ENCODE measurements around the gene MS4A6A. TPM values are rescaled to one million over a fixed set of nuclear protein-coding genes. Genes with fewer than 3 reads are reported as not detected.
"Not testable (repeated sequence)": the region's sequence is repeated elsewhere in the genome, so short reads cannot be mapped to it uniquely, and the experiment has no call there.

The MS4A6A gene
- total RNA-seq, 1 experiment from 2014 or later: not detected

GRCh38 chr11:60195923-60196368, 13.1 kb upstream of the MS4A6A start:
- Histone ChIP-seq H3K9me3 (replicated peaks) (no peaks in the 10 kb centered on the region), H3K27me3 (replicated peaks) (peaks cover 7% of the 10 kb centered on the region; the same call in 1 of the 2 replicates), H3K36me3 (no peaks in the 10 kb centered on the region), H3K4me1 (replicated peaks) (no peaks in the 10 kb centered on the region), H3K4me3 (no peak overlapping the region), H3K27ac (no peak overlapping the region)
- DNase-seq (ENCODE audit: low read depth in 1 of 2, low spot score in 2 of 2): no peak

GRCh38 chr11:60194511-60194910, 11.6 kb upstream of the MS4A6A start:
- no peak for DNase-seq (ENCODE audit: low read depth in 1 of 2, low spot score in 2 of 2)
- Histone ChIP-seq H3K4me3 (no peak overlapping the region), H3K27me3 (replicated peaks) (peaks cover 7% of the 10 kb centered on the region; the same call in 1 of the 2 replicates), H3K9me3 (replicated peaks) (no peaks in the 10 kb centered on the region), H3K27ac (no peak overlapping the region), H3K4me1 (replicated peaks) (no peaks in the 10 kb centered on the region), H3K36me3 (no peaks in the 10 kb centered on the region)

DNA sequence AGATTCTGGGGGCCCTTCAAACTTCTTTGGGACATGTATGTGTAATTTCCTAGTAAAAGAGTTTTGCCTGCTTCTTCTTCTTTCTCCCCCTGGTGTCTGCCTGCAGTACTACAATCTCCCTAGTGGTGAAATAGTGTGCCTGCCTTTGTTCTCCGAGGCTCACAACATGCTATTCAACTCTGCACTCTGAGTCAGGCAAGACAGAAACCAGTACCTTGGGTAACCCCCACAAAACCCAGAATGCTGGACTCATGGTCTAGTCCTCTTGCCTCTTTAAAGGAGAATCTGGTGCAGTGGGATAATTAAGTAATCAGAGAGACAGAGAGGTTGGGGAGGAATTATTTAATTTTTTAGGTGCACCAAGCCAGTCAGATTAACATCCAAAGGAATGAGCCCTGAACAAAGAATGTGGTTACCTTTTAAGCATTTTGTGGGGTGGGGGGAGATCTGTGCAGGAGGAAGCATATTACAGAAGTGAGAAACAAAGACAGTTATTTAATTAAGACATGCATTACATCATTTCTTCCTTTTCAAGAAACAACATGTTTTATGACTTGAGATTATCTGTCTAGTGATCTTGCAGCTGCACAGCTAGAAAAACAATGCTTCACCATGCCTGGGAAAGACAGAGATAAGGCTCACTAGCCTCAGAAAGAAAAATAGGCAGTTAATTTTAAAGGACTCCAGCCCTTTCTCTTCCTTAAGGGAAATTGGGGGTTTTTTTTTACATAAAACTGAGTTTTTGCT, 11.0 kb upstream of the MS4A6A start:
- no peak overlapping the region for H3K4me3 ChIP-seq
- no peaks in the 10 kb centered on the region for H3K4me1 ChIP-seq (replicated peaks)
- H3K36me3 ChIP-seq: no peaks in the 10 kb centered on the region
- H3K9me3 ChIP-seq (replicated peaks): no peaks in the 10 kb centered on the region
- DNase-seq (ENCODE audit: low read depth in 1 of 2, low spot score in 2 of 2): peak; percentile 55 to 68
- H3K27ac ChIP-seq: no peak overlapping the region
- H3K27me3 ChIP-seq (replicated peaks): peaks cover 7% of the 10 kb centered on the region; the same call in 1 of the 2 replicates

GRCh38 chr11:60192564-60192963, 9.7 kb upstream of the MS4A6A start:
- DNase-seq (ENCODE audit: low read depth in 1 of 2, low spot score in 2 of 2); H3K9me3 ChIP-seq (replicated peaks); H3K27ac ChIP-seq; H3K27me3 ChIP-seq (replicated peaks); H3K4me1 ChIP-seq (replicated peaks); H3K4me3 ChIP-seq; H3K36me3 ChIP-seq: not testable (repeated sequence)

DNA sequence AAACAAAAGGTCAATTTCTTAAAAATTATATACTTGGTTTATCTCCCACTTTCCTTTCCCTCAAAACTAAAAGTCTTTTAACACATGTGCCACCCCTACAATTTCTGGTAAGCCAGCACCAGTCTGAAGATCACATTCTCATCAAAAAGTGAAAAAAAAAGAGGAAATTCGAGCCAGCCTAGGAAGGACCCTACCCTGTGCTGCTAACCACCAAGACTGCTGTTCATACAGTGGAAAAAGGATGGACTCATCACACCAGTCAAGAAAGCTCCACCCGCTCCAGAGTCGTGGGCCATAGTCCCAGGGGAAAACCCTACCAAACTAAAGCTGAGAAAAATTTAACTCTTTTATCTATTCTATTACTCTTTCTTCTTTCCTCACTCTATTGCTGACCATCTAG, 5.6 kb upstream of the MS4A6A start:
- not testable (repeated sequence) for H3K9me3 ChIP-seq (replicated peaks); H3K27me3 ChIP-seq (replicated peaks); H3K27ac ChIP-seq; DNase-seq (ENCODE audit: low read depth in 1 of 2, low spot score in 2 of 2); H3K4me1 ChIP-seq (replicated peaks); H3K4me3 ChIP-seq; H3K36me3 ChIP-seq

DNA sequence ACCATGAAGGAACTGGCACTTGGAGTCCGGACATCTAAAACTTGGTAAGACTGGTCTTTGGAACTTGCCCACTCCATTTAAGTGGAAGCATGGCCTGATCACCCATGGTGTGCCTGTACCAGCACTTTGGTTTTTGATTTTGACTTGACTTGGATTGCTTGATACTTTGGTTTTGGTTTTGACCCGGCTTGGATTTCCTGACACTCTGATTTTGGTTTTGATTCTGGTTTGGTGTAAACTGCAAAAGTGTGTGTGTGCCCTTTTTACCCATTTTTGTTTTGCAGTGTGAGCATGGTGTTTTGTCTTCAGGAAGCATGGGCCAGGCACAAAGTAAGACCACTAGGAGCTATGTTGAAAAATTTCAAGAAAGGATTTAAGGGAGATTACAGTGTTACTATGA, 3.2 kb upstream of the MS4A6A start:
- not testable (repeated sequence) for DNase-seq (ENCODE audit: low read depth in 1 of 2, low spot score in 2 of 2)

GRCh38 chr11:60185512-60185827, 2.6 kb upstream of the MS4A6A start:
- H3K9me3 ChIP-seq (replicated peaks); H3K27ac ChIP-seq; H3K4me1 ChIP-seq (replicated peaks); H3K36me3 ChIP-seq; DNase-seq (ENCODE audit: low read depth in 1 of 2, low spot score in 2 of 2); H3K4me3 ChIP-seq: not testable (repeated sequence)
- H3K27me3 ChIP-seq (replicated peaks): peaks cover 16% of the 10 kb centered on the region

More for the DNA sequence above, 3.2 kb upstream of the MS4A6A start:
- H3K4me1 ChIP-seq (replicated peaks); H3K4me3 ChIP-seq; H3K9me3 ChIP-seq (replicated peaks); H3K36me3 ChIP-seq; H3K27ac ChIP-seq: not testable (repeated sequence)
- H3K27me3 ChIP-seq (replicated peaks): peaks cover 16% of the 10 kb centered on the region

- H3K4me3 ChIP-seq: no peak overlapping the region
- H3K9me3 ChIP-seq (replicated peaks): no peaks in the 10 kb centered on the region
- H3K27me3 ChIP-seq (replicated peaks): peaks cover 16% of the 10 kb centered on the region
- no peak overlapping the region for H3K27ac ChIP-seq
- no peak for DNase-seq (ENCODE audit: low read depth in 1 of 2, low spot score in 2 of 2)
- no peaks in the 10 kb centered on the region for H3K36me3 ChIP-seq
- H3K4me1 ChIP-seq (replicated peaks): no peaks in the 10 kb centered on the region
Observed at GRCh38 chr11:60184824-60185511, 2.1 kb upstream of the MS4A6A start.

DNA sequence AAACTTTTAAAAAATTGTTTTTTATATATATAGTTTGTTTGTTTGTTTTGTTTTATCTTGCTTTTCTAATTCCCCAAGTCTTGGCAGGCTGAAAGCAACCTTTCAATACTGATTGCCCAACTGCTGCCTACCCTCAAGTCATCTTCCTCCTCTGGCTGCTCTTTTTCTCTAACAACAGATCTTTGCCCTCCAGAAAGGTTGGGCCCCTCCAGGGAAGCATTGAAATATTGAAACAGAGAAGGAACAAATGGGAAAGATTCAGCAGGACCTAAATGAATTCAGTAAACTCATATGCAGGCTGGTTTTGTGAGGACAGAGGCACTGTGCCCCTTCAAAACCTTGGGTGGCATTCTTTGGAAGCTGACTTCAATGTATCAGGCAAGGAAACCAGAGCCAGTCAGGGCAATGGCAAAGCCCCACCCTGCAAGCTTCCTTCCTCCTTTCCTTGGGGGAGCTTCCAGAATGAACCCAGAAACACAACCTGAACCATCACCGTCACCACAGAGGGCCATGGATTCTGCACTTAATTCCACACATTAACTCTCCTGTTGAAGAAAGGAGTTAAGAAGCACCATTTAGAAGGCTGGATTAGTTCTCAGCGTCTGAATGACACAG, 815 bp upstream of the MS4A6A start:
- no peak for DNase-seq (ENCODE audit: low read depth in 1 of 2, low spot score in 2 of 2)
- Histone ChIP-seq H3K36me3 (no peaks in the 10 kb centered on the region), H3K4me1 (replicated peaks) (no peaks in the 10 kb centered on the region), H3K27me3 (replicated peaks) (peaks cover 16% of the 10 kb centered on the region), H3K4me3 (no peak overlapping the region), H3K9me3 (replicated peaks) (no peaks in the 10 kb centered on the region), H3K27ac (no peak overlapping the region)

DNA sequence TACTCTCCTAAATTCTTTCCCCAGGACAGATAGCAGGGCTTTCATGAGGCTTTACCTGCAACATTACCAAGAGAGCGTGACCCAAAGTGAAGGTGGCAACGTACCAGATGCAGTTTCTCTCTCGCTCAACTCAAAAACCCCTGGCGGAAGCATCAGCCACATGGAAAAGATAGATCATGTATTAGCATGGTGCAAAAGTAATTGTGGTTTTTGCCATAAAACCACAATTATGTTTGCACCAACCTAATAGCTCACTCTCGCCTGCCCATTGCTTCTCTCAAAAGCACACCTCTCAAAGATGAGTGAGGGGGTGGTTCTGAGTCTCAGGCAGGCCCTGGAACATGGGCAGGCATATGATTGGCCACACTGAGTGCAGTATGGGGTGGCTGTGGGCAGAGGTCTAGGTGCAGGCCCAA, 7.0 kb downstream of the MS4A6A start:
- peaks cover 9% of the 10 kb centered on the region for H3K27me3 ChIP-seq (replicated peaks)
- H3K9me3 ChIP-seq (replicated peaks): no peaks in the 10 kb centered on the region
- H3K4me1 ChIP-seq (replicated peaks): no peaks in the 10 kb centered on the region
- no peak overlapping the region for H3K27ac ChIP-seq
- no peak for DNase-seq (ENCODE audit: low read depth in 1 of 2, low spot score in 2 of 2)
- no peaks in the 10 kb centered on the region for H3K36me3 ChIP-seq
- H3K4me3 ChIP-seq: no peak overlapping the region

DNA sequence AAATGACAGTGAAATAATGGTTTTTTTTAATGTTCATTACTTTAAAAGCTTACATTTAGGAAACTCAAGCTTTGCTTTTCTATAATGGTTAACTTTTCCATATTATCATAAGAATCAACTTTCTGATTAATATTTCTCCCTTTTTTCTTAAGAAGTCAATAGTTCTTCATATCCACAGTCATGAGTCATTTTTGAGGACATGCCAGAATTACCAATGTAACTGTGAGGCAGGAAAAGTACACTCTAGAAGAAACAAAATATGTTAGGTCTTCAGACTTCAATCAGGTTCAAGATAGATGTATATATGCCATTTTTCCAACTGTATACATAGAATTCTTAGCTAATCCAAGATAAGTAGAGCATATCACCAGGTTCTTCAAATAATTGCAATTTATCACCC, 10.9 kb downstream of the MS4A6A start:
- Histone ChIP-seq H3K27me3 (replicated peaks) (peaks cover 9% of the 10 kb centered on the region; the same call in 1 of the 2 replicates), H3K27ac (no peak overlapping the region), H3K4me1 (replicated peaks) (no peaks in the 10 kb centered on the region), H3K9me3 (replicated peaks) (no peaks in the 10 kb centered on the region), H3K36me3 (no peaks in the 10 kb centered on the region), H3K4me3 (no peak overlapping the region)
- DNase-seq (ENCODE audit: low read depth in 1 of 2, low spot score in 2 of 2): no peak

DNA sequence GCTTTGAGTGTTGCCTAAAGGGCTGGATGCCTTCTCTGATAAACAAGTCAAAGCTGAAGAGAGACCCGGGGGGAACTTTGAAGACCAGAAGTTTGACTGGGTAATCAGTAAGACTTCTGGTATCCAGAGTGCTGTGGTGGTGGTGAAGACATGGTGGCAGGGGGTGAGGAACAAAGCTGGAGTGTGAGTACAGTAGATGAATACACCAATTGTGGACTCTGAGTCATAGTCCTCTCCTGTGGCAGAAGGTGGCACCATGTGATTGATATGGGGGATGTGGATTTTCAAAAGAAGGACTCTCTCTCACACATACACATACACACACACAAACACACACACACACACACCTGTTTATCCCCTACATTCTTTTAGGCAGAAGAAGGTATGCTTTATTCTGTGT, 12.3 kb downstream of the MS4A6A start:
- Histone ChIP-seq H3K9me3 (replicated peaks) (no peaks in the 10 kb centered on the region), H3K36me3 (no peaks in the 10 kb centered on the region), H3K4me3 (no peak overlapping the region), H3K27ac (no peak overlapping the region), H3K4me1 (replicated peaks) (no peaks in the 10 kb centered on the region), H3K27me3 (replicated peaks) (peaks cover 9% of the 10 kb centered on the region; the same call in 1 of the 2 replicates)
- no peak for DNase-seq (ENCODE audit: low read depth in 1 of 2, low spot score in 2 of 2)

DNA sequence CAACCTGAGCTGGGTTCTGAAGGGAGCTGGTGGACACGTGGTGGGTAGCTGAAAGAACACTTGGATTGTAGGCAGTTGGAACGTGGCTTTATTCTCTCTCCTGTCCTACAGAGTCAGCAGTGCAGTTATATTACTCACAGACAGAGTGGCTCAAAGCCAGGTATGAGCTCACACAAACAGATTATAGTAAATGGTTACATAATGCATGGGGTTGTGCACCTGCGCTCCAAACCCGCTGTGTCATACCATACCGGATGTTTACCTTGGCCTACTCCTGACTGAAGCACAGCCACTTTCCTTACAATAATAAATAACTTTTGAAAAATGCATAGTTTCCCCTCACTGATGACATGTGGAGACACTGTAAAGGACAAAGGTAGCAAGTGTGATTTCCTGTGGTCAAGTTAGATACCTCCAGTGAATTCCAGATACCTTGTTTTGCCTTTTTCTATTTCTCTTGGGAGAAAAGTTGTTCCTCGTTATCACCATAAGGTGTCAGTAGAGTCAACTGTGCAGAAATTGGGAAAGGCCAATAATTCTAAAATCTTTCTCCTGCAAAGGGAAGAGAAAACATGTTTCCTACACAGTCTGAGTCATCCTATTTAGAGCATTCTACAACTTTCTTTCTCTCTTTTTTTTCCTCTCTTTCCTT, 13.5 kb downstream of the MS4A6A start:
- DNase-seq (ENCODE audit: low read depth in 1 of 2, low spot score in 2 of 2): peak in 1 of 2 experiments; percentile 16

GRCh38 chr11:60168306-60168705, 14.6 kb downstream of the MS4A6A start:
- H3K4me3 ChIP-seq: no peak overlapping the region
- H3K36me3 ChIP-seq: no peaks in the 10 kb centered on the region
- H3K4me1 ChIP-seq (replicated peaks): no peaks in the 10 kb centered on the region
- H3K27me3 ChIP-seq (replicated peaks): peaks cover 9% of the 10 kb centered on the region; the same call in 1 of the 2 replicates
- DNase-seq (ENCODE audit: low read depth in 1 of 2, low spot score in 2 of 2): no peak
- no peaks in the 10 kb centered on the region for H3K9me3 ChIP-seq (replicated peaks)
- no peak overlapping the region for H3K27ac ChIP-seq

More for the DNA sequence above, 13.5 kb downstream of the MS4A6A start:
- Histone ChIP-seq H3K27me3 (replicated peaks) (peaks cover 9% of the 10 kb centered on the region; the same call in 1 of the 2 replicates), H3K4me1 (replicated peaks) (no peaks in the 10 kb centered on the region), H3K4me3 (no peak overlapping the region), H3K27ac (no peak overlapping the region), H3K9me3 (replicated peaks) (no peaks in the 10 kb centered on the region), H3K36me3 (no peaks in the 10 kb centered on the region)

Data from SJSA1 (cell line).